Type B pancreatic cell (in vitro differentiated cells): Measurements from ENCODE around the gene C16orf86. TPM values are rescaled to one million over a fixed set of nuclear protein-coding genes. Genes with fewer than 3 reads are reported as not detected.

Source experiments
- DNase-seq: peaks from one replicate; pipeline ENCODE4 v3.0.0; 2021; ENCODE audit warnings: mixed read lengths; ENCODE audit not compliant: unreplicated experiment; ENCODE audit errors: extremely low spot score
- H3K27ac Mint-ChIP-seq: 2 replicates; pipeline ENCODE4 v1.8.0; 2021; ENCODE audit warnings: mild to moderate bottlenecking, mixed read lengths
- H3K27me3 Mint-ChIP-seq: 2 replicates; pipeline ENCODE4 v1.8.0; 2021; ENCODE audit warnings: mixed read lengths
- H3K36me3 Mint-ChIP-seq: 2 replicates; pipeline ENCODE4 v1.8.0; 2021; ENCODE audit warnings: mixed read lengths
- H3K4me1 Mint-ChIP-seq: one replicate; pipeline ENCODE4 v1.8.0; 2021; ENCODE audit warnings: mixed read lengths; ENCODE audit not compliant: unreplicated experiment
- H3K4me3 Mint-ChIP-seq: 2 replicates; pipeline ENCODE4 v1.8.0; 2021; ENCODE audit warnings: mild to moderate bottlenecking, mixed read lengths
- H3K9me3 Mint-ChIP-seq: 2 replicates; pipeline ENCODE4 v1.8.0; 2021; ENCODE audit warnings: mixed read lengths
- CTCF ChIP-seq: fragments of 200-600 bp; sonication (generic); conservative IDR thresholded peaks from 2 replicates; pipeline ENCODE4 v1.5.0; 2021; ENCODE audit warnings: antibody characterized with exemption, mild to moderate bottlenecking
- total RNA-seq: library from RNA; stranded (reverse); gene quantifications from 2 replicates; pipeline ENCODE4 v1.2.1, GENCODE V29; 2021; ENCODE audit warnings: low replicate concordance

C16orf86 gene
- total RNA-seq, 1 donor from 2014 or later = 2.8 TPM

- H3K9me3 Mint-ChIP-seq = no peaks in the 10 kb centered on the region
- DNase-seq = peak; percentile 94
- peaks cover 3% of the 10 kb centered on the region for H3K36me3 Mint-ChIP-seq
- peak within 1 kb of the TSS; percentile 96 for H3K4me3 Mint-ChIP-seq
- H3K27ac Mint-ChIP-seq = peak within 1 kb of the TSS; percentile 95
- H3K27me3 Mint-ChIP-seq = peaks cover 8% of the 10 kb centered on the region
- no peak for TF ChIP-seq CTCF
- H3K4me1 Mint-ChIP-seq = peaks cover 8% of the 10 kb centered on the region
These were observed 6.7 kb upstream of the C16orf86 start, which contains the start of gene ACD for GRCh38 chr16:67659675-67660563. ACD (minus strand) TSS chr16:67660260; CDS start chr16:67660220, 40 bp downstream.

- Mint-ChIP-seq H3K27me3 (peaks cover 3% of the 10 kb centered on the region), H3K9me3 (no peaks in the 10 kb centered on the region), H3K27ac (peak within 1 kb of the TSS; percentile 95), H3K4me3 (peak within 1 kb of the TSS; percentile 96), H3K4me1 (peaks cover 8% of the 10 kb centered on the region), H3K36me3 (peaks cover 1% of the 10 kb centered on the region)
- TF ChIP-seq CTCF = no peak
- peak; percentile 94 for DNase-seq
These were observed 6.0 kb upstream of the C16orf86 start, which contains the start of gene PARD6A for GRCh38 chr16:67660564-67661028. PARD6A (plus strand) TSS chr16:67660960; CDS start chr16:67661039, 79 bp downstream.

- no peaks in the 10 kb centered on the region for H3K27me3 Mint-ChIP-seq
- peak overlapping the region; percentile 95 for H3K27ac Mint-ChIP-seq
- no peak for DNase-seq
- peak overlapping the region; percentile 92 for H3K4me3 Mint-ChIP-seq
- no peak for TF ChIP-seq CTCF
- no peaks in the 10 kb centered on the region for H3K9me3 Mint-ChIP-seq
- peaks cover 8% of the 10 kb centered on the region for H3K4me1 Mint-ChIP-seq
- H3K36me3 Mint-ChIP-seq = no peaks in the 10 kb centered on the region
These were observed 5.4 kb upstream of the C16orf86 start for GRCh38 chr16:67661101-67661761.

- TF ChIP-seq CTCF = no peak
- H3K9me3 Mint-ChIP-seq = no peaks in the 10 kb centered on the region
- no peak for DNase-seq
- H3K27ac Mint-ChIP-seq = peak overlapping the region; percentile 26
- H3K36me3 Mint-ChIP-seq = no peaks in the 10 kb centered on the region
- H3K4me1 Mint-ChIP-seq = peaks cover 8% of the 10 kb centered on the region
- H3K27me3 Mint-ChIP-seq = no peaks in the 10 kb centered on the region
- H3K4me3 Mint-ChIP-seq = no peak overlapping the region
These were observed 4.5 kb upstream of the C16orf86 start for GRCh38 chr16:67661886-67662652.

- TF ChIP-seq CTCF = no peak
- Mint-ChIP-seq H3K4me1 (peaks cover 8% of the 10 kb centered on the region), H3K4me3 (no peak overlapping the region), H3K9me3 (no peaks in the 10 kb centered on the region), H3K36me3 (no peaks in the 10 kb centered on the region), H3K27me3 (no peaks in the 10 kb centered on the region), H3K27ac (no peak overlapping the region)
- DNase-seq = no peak
These were observed 4.0 kb upstream of the C16orf86 start for GRCh38 chr16:67662653-67663010.
